GM19397 (cell line): Measurements from ENCODE around the gene ENPP3.
"Not testable (repeated sequence)": the region's sequence is repeated elsewhere in the genome, so short reads cannot be mapped to it uniquely, and the experiment has no call there.

Experiments used
- ATAC-seq: cut with Tn5 transposase; IDR thresholded peaks from one replicate; pipeline ENCODE4 v1.9.1; 2021; ENCODE audit warnings: mild to moderate bottlenecking, moderate library complexity; ENCODE audit not compliant: unreplicated experiment

ENPP3 gene

GRCh38 chr6:131733376-131734016 is 96.4 kb downstream of the ENPP3 start:
- ATAC-seq, result no peak

- ATAC-seq, result no peak
These were observed 99.0 kb downstream of the ENPP3 start for GRCh38 chr6:131736003-131736596.

- no peak for ATAC-seq
These were observed 99.7 kb downstream of the ENPP3 start for GRCh38 chr6:131736811-131737210.

GRCh38 chr6:131739136-131739535 is 102.0 kb downstream of the ENPP3 start:
- no peak for ATAC-seq

- no peak for ATAC-seq
These were observed 103.1 kb downstream of the ENPP3 start for GRCh38 chr6:131740161-131740560.

- ATAC-seq, result no peak
These were observed 104.7 kb downstream of the ENPP3 start for GRCh38 chr6:131741688-131742393.

- ATAC-seq, result no peak
These were observed 107.6 kb downstream of the ENPP3 start for GRCh38 chr6:131744432-131745287.

- no peak for ATAC-seq
These were observed 108.4 kb downstream of the ENPP3 start for GRCh38 chr6:131745476-131745875.

GRCh38 chr6:131747821-131748353 is 110.8 kb downstream of the ENPP3 start:
- ATAC-seq, result no peak

- no peak for ATAC-seq
These were observed 111.9 kb downstream of the ENPP3 start for GRCh38 chr6:131749023-131749422.

GRCh38 chr6:131751012-131751715 is 114.1 kb downstream of the ENPP3 start:
- ATAC-seq, result not testable (repeated sequence)

- ATAC-seq, result no peak
These were observed 117.0 kb downstream of the ENPP3 start for GRCh38 chr6:131754088-131754487.

- no peak for ATAC-seq
These were observed 117.8 kb downstream of the ENPP3 start for GRCh38 chr6:131754715-131755567.

- no peak for ATAC-seq
These were observed 118.5 kb downstream of the ENPP3 start for GRCh38 chr6:131755597-131755996.

- no peak for ATAC-seq
These were observed 118.9 kb downstream of the ENPP3 start for GRCh38 chr6:131756039-131756438.

- ATAC-seq, result no peak
These were observed 121.8 kb downstream of the ENPP3 start for GRCh38 chr6:131758920-131759319.

GRCh38 chr6:131761060-131761761 is 124.1 kb downstream of the ENPP3 start:
- no peak for ATAC-seq

- no peak for ATAC-seq
These were observed 124.6 kb downstream of the ENPP3 start for GRCh38 chr6:131761762-131762067.

GRCh38 chr6:131762984-131763383 is 125.9 kb downstream of the ENPP3 start:
- no peak for ATAC-seq
